K562 (cell line): Measurements from ENCODE around the gene GTF3C4. TPM values are rescaled to one million over a fixed set of nuclear protein-coding genes. Genes with fewer than 3 reads are reported as not detected.

Experiments
- ATAC-seq: fragments of 200-7000 bp; cut with Tn5 transposase; 3 replicates; pipeline ENCODE4 v1.9.1; 2020; ENCODE audit warnings: moderate library complexity
- BruUV-seq: library from RNA; stranded (reverse); fragments of 400-500 nt; replicated peaks from 2 replicates; lab custom pipeline; 2021; lab: Mats Ljungman, UMichigan
- CTCF ChIA-PET: fragments of 300-600 bp; formaldehyde crosslinking; extraction: SDS; loops from one replicate; lab custom pipeline; 2021; ENCODE audit warnings: low intra/inter-chr PET ratio; lab: Yijun Ruan, JAX
- POLR2A ChIA-PET: fragments of 300-600, 350-650 bp; sonication (Branson Sonifier 250); formaldehyde crosslinking; extraction: SDS; loops from one replicate; lab custom pipeline; 2021; ENCODE audit warnings: antibody characterized with exemption, inconsistent platforms; lab: Yijun Ruan, JAX
- DNase-seq, 4 experiments: peaks; one replicate each; pipeline versions ENCODE4 v3.0.0 to v3.0.0-alpha.2; 2011 to 2018; ENCODE audit warnings: low spot score in 3 of 4, mixed read lengths in 3 of 4; ENCODE audit errors: extremely low read depth in 1 of 4
- FAIRE-seq: peaks from 2 replicates; lab custom pipeline; 2011; peaks lifted over from hg19 to GRCh38; lab: Jason Lieb, UNC
- H2AFZ ChIP-seq: 2 replicates; pipeline ENCODE4 v1.6.0; 2011; ENCODE audit warnings: low read depth, low read length, control low read depth, inconsistent platforms
- H3K27ac ChIP-seq: fragments of 200-600 bp; 3 replicates; pipeline ENCODE4 v1.8.0; 2011; ENCODE audit warnings: low read depth, mild to moderate bottlenecking, control low read depth, inconsistent platforms, low read length, moderate library complexity, mixed read lengths; ENCODE audit errors: extremely low read depth
- H3K27me3 ChIP-seq, 2 experiments: fragments of 300-600 bp in 1 of 2; 2 replicates in 1 of 2; 3 replicates in 1 of 2; pipeline versions ENCODE4 v1.6.0 to v1.8.0; 2011; ENCODE audit warnings: inconsistent platforms in 2 of 2, low read length in 2 of 2, mild to moderate bottlenecking in 1 of 2, mixed read lengths in 1 of 2, moderate library complexity in 1 of 2; ENCODE audit not compliant: control insufficient read depth in 2 of 2, insufficient read depth in 2 of 2
- H3K36me3 ChIP-seq: fragments of 300-600 bp; 3 replicates; pipeline ENCODE4 v1.8.0; 2011; ENCODE audit warnings: mild to moderate bottlenecking, low read length, inconsistent platforms; ENCODE audit not compliant: control insufficient read depth, insufficient read depth
- H3K4me1 ChIP-seq, 2 experiments: fragments of 200-600 bp in 1 of 2; replicated peaks in 1 of 2; 2 replicates in 1 of 2; 3 replicates in 1 of 2; pipeline versions ENCODE4 v1.5.1 to v1.8.0; 2011; ENCODE audit warnings: inconsistent platforms in 2 of 2, low read length in 2 of 2, mild to moderate bottlenecking in 1 of 2, mixed read lengths in 1 of 2, moderate library complexity in 1 of 2; ENCODE audit not compliant: control insufficient read depth in 2 of 2, insufficient read depth in 2 of 2
- H3K4me2 ChIP-seq: 2 replicates; pipeline ENCODE4 v1.6.1; 2011; ENCODE audit warnings: low read length, control low read depth, inconsistent platforms, mixed read lengths; ENCODE audit not compliant: insufficient read depth
- H3K4me3 ChIP-seq: fragments of 200-600 bp; sonication (generic), shearing (Covaris generic); 2 replicates; pipeline ENCODE4 v1.5.1; 2016; ENCODE audit warnings: control low read depth, inconsistent platforms
- H3K79me2 ChIP-seq: fragments of 200-600 bp; 3 replicates; pipeline ENCODE4 v1.8.0; 2011; ENCODE audit warnings: low read length, inconsistent platforms; ENCODE audit not compliant: control insufficient read depth, insufficient read depth
- H3K9ac ChIP-seq, 2 experiments: 2 replicates each; pipeline versions ENCODE4 v1.6.0 to v1.6.1; 2011; ENCODE audit warnings: low read depth in 2 of 2, low read length in 2 of 2, control low read depth in 1 of 2, inconsistent platforms in 1 of 2, mild to moderate bottlenecking in 1 of 2, mixed read lengths in 1 of 2; ENCODE audit not compliant: insufficient read depth in 1 of 2
- H3K9me1 ChIP-seq: one replicate; pipeline ENCODE4 v1.6.0; 2011; ENCODE audit warnings: inconsistent platforms, mild to moderate bottlenecking, low read length, moderate library complexity; ENCODE audit not compliant: control insufficient read depth, insufficient read depth
- H3K9me3 ChIP-seq: replicated peaks from 2 replicates; pipeline ENCODE4 v1.5.1; 2011; ENCODE audit warnings: low read depth, low read length, inconsistent platforms; ENCODE audit not compliant: control insufficient read depth, insufficient read depth
- H4K20me1 ChIP-seq: replicated peaks from 2 replicates; pipeline ENCODE4 v1.6.1; 2011; ENCODE audit warnings: low read length, inconsistent platforms, mixed read lengths; ENCODE audit not compliant: control insufficient read depth, insufficient read depth
- ADNP ChIP-seq: fragments of 200-800 bp; sonication (Bioruptor generic); IDR thresholded peaks from 2 replicates; pipeline ENCODE4 v1.6.1; 2016; ENCODE audit warnings: missing genetic modification characterization, missing compliant biosample characterization
- ELF4 ChIP-seq: fragments of 450-650 bp; formaldehyde crosslinking; IDR thresholded peaks from 2 replicates; pipeline ENCODE4 v1.4.0; 2022; ENCODE audit warnings: missing genetic modification characterization
- U2AF2 ChIP-seq: fragments of 200-400 bp; formaldehyde crosslinking; optimal IDR thresholded peaks from 2 replicates; pipeline ENCODE3; 2017; ENCODE audit warnings: low read depth, mild to moderate bottlenecking, low read length
- ZNF347 ChIP-seq: fragments of 450-650 bp; formaldehyde crosslinking; IDR thresholded peaks from 2 replicates; pipeline ENCODE4 v1.4.0; 2020; ENCODE audit warnings: low read depth, mild to moderate bottlenecking, moderate library complexity
- ZNF780A ChIP-seq: fragments of 250-450 bp; sonication (Bioruptor Pico); IDR thresholded peaks from 2 replicates; pipeline ENCODE4 v1.5.0; 2021; ENCODE audit warnings: mild to moderate bottlenecking
- WGBS: fragments of 100-300 bp; shearing (Covaris generic); methylation state at CpG from one replicate; pipeline ENCODE4 v1.1.6; 2016; ENCODE audit warnings: low coverage, mixed read lengths; ENCODE audit not compliant: insufficient coverage; ENCODE audit errors: missing lambda C conversion rate; 5-methylcytosine and 5-hydroxymethylcytosine counted together
- in situ Hi-C: fragments of 300-500 bp; cut with MboI; formaldehyde crosslinking; loops from 4 replicates; pipeline ENCODE4 v1.15.0; 2018; ENCODE audit warnings: inconsistent platforms, mixed read lengths
- intact Hi-C: fragments of 100-400 bp; cut with micrococcal nuclease; formaldehyde crosslinking; loops from 2 replicates; pipeline ENCODE4 v1.14.2; 2022
- polyA plus RNA-seq, 8 experiments: library from polyadenylated mRNA; depleted of rRNA in 4 of 8; stranded (reverse) in 5 of 8; unstranded in 3 of 8; fragments of >200 nt; fragmentation: Nextera tagmentation in 2 of 8; fragmentation: Illumina TruSeq in 1 of 8; extraction: Ambion mirVana in 2 of 8; extraction: Trizol in 1 of 8; gene quantifications; 2 replicates each; pipeline versions ENCODE4 v1.2.1 to v1.2.3, GENCODE V29; 2011 to 2014; ENCODE audit warnings: inconsistent platforms in 1 of 8, missing spikeins in 1 of 8
- total RNA-seq, 7 experiments: library from RNA; depleted of rRNA in 6 of 7; stranded (reverse); fragments of >200 nt in 6 of 7; fragmentation: Illumina TruSeq in 2 of 7; extraction: Trizol in 2 of 7; gene quantifications; 2 replicates each; pipeline versions ENCODE4 v1.2.1 to v1.2.3, GENCODE V29; 2011 to 2021; ENCODE audit warnings: low replicate concordance in 1 of 7
- TF ChIP-seq, protein P1 (sequence below): fragments of 200-800 bp; sonication (Bioruptor generic); IDR thresholded peaks from 2 replicates; pipeline ENCODE4 v1.6.1; 2017; ENCODE audit warnings: missing genetic modification characterization, missing compliant biosample characterization
- TF ChIP-seq, protein P2 (sequence below): fragments of 250-450 bp; sonication (Bioruptor Pico); IDR thresholded peaks from 2 replicates; pipeline ENCODE4 v1.5.0; 2020; ENCODE audit warnings: mild to moderate bottlenecking, borderline replicate concordance

The GTF3C4 gene
- total and polyA plus RNA-seq, 9 of the 15 experiments (the other 6 are each of a cell fraction or from before 2014, with no cell fraction given): 3.9 to 20.0 (median 12.2) TPM

DNA sequence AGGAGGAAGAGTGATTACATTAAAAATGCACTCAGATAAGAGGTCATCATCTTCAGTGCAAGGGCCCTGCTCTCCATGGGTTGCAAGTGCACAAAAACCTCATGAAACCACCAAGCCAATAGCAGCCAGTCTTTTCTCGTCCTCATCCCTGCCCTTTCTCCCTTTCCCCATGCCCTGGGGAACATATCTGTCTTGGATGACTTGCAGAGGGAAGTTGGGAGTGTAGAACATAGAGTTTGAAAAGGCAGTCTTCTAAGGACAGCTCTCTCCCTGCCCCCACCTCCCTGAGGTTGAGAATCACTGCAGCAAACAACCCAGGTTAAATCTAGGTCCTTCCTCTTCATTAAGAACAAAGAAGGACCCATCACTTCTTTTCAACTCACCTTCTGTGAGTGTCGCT is 22.5 kb upstream of the GTF3C4 start:
- 89% methylated on average over 2 of the region's 2 CpGs for WGBS
- Histone ChIP-seq H3K9me1 (no peaks in the 10 kb centered on the region), H3K4me3 (no peak overlapping the region), H4K20me1 (no peaks in the 10 kb centered on the region), H2AFZ (no peak overlapping the region), H3K9ac (no peak overlapping the region), H3K36me3 (peaks cover 98% of the 10 kb centered on the region), H3K4me1 (no peaks in the 10 kb centered on the region), H3K27me3 (no peaks in the 10 kb centered on the region), H3K79me2 (no peaks in the 10 kb centered on the region), H3K9me3 (no peaks in the 10 kb centered on the region), H3K4me2 (no peak overlapping the region), H3K27ac (no peak overlapping the region)
- no peak for ATAC-seq
- BruUV-seq: no TSS peak
- POLR2A ChIA-PET: no interaction called here
- CTCF ChIA-PET: no interaction called here
- DNase-seq: no peak
- no peak for FAIRE-seq
- TF ChIP-seq ELF4: no peak
- TF ChIP-seq ZNF347: no peak
- no peak for TF ChIP-seq ADNP (tag)
- no peak for TF ChIP-seq ZNF780A (CRISPR knock-in tag)
- no peak for TF ChIP-seq U2AF2
- in situ Hi-C loops: no loop called here
- intact Hi-C loops: no loop called here

DNA sequence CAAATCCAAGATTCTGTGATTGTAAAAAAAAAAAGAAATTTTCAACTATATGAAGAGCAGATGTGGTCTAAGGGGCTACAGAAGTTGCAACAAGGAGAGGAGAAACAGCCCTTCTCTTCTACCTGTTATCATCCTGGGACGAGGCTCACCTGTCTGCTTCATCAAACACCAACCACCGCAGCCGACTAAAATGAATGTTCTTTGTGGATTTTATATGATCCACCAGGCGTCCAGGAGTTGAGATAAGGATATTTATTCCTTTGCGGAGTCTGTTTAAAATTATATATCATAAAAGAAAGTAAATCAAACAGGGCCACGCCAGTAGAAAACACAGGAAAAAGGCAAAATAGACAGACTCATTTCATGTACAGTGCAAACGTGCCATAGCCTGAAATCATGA is 22.0 kb upstream of the GTF3C4 start:
- in situ Hi-C loops (no loop called here), intact Hi-C loops (no loop called here)
- no peak for ATAC-seq
- CTCF ChIA-PET: no interaction called here
- no TSS peak for BruUV-seq
- Histone ChIP-seq H3K27ac (no peak overlapping the region), H3K9ac (no peak overlapping the region), H2AFZ (no peak overlapping the region), H3K4me3 (no peak overlapping the region), H3K9me3 (no peaks in the 10 kb centered on the region), H3K4me2 (no peak overlapping the region), H3K27me3 (no peaks in the 10 kb centered on the region), H3K4me1 (no peaks in the 10 kb centered on the region), H3K79me2 (no peaks in the 10 kb centered on the region), H4K20me1 (no peaks in the 10 kb centered on the region), H3K36me3 (peaks cover 95% of the 10 kb centered on the region), H3K9me1 (no peaks in the 10 kb centered on the region)
- no peak for DNase-seq
- WGBS: 83% methylated on average over 7 of the region's 7 CpGs
- POLR2A ChIA-PET: no interaction called here
- no peak for FAIRE-seq
- TF ChIP-seq, protein P1, sequence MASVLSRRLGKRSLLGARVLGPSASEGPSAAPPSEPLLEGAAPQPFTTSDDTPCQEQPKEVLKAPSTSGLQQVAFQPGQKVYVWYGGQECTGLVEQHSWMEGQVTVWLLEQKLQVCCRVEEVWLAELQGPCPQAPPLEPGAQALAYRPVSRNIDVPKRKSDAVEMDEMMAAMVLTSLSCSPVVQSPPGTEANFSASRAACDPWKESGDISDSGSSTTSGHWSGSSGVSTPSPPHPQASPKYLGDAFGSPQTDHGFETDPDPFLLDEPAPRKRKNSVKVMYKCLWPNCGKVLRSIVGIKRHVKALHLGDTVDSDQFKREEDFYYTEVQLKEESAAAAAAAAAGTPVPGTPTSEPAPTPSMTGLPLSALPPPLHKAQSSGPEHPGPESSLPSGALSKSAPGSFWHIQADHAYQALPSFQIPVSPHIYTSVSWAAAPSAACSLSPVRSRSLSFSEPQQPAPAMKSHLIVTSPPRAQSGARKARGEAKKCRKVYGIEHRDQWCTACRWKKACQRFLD (CRISPR knock-in tag): no peak
- TF ChIP-seq, protein P2, sequence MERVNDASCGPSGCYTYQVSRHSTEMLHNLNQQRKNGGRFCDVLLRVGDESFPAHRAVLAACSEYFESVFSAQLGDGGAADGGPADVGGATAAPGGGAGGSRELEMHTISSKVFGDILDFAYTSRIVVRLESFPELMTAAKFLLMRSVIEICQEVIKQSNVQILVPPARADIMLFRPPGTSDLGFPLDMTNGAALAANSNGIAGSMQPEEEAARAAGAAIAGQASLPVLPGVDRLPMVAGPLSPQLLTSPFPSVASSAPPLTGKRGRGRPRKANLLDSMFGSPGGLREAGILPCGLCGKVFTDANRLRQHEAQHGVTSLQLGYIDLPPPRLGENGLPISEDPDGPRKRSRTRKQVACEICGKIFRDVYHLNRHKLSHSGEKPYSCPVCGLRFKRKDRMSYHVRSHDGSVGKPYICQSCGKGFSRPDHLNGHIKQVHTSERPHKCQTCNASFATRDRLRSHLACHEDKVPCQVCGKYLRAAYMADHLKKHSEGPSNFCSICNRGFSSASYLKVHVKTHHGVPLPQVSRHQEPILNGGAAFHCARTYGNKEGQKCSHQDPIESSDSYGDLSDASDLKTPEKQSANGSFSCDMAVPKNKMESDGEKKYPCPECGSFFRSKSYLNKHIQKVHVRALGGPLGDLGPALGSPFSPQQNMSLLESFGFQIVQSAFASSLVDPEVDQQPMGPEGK (CRISPR knock-in tag): no peak
